Activated naive CD8-positive, alpha-beta T cell treated with anti-CD3 and anti-CD28 coated beads, Interleukin-2, amount 50 U/mL, for 24 hours (primary cell): ENCODE results near the gene INPP4B.
A peak's percentile ranks its signal among the peaks of the same experiment; 100 is the strongest.

ENCODE experiments used
- ATAC-seq: fragments of 150-1000 bp; cut with Tn5 transposase; one replicate; pipeline ENCODE4 v1.10.0; 2021
- DNase-seq: peaks from one replicate; pipeline ENCODE4 v3.0.0; 2021
- H3K27ac Mint-ChIP-seq: one replicate; pipeline ENCODE4 v1.8.0; 2021; ENCODE audit warnings: mild to moderate bottlenecking, mixed read lengths
- H3K27me3 Mint-ChIP-seq: one replicate; pipeline ENCODE4 v1.8.0; 2021; ENCODE audit warnings: mixed read lengths
- H3K36me3 Mint-ChIP-seq: one replicate; pipeline ENCODE4 v1.8.0; 2021; ENCODE audit warnings: low read depth, mixed read lengths
- H3K4me1 Mint-ChIP-seq: one replicate; pipeline ENCODE4 v1.8.0; 2021; ENCODE audit warnings: mixed read lengths
- H3K4me3 Mint-ChIP-seq: one replicate; pipeline ENCODE4 v1.8.0; 2021; ENCODE audit warnings: mild to moderate bottlenecking, moderate library complexity, mixed read lengths
- H3K9me3 Mint-ChIP-seq: one replicate; pipeline ENCODE4 v1.8.0; 2021; ENCODE audit warnings: mixed read lengths

INPP4B gene

DNA sequence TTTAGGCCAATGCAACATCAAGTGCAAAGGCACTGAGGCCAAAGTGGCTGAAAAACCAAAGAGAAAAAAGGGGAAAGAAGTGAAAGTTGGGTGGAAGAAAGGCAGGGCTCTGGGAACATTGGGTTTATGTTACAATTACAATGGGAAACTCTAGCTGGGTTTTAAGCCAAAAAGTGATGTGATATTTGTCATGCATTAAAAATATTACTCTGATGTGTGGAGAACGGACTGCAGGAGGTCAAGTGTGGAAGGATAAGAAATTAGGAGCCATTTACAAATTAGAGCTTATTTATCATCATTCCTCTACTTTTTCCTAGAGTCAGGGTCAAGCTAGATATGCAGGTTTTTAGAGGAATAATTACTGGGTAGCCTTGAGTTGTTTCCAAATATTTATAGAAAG, 516.8 kb downstream of the INPP4B start:
- no peak overlapping the region for H3K4me3 Mint-ChIP-seq
- no peaks in the 10 kb centered on the region for H3K27me3 Mint-ChIP-seq
- peaks cover 42% of the 10 kb centered on the region for H3K36me3 Mint-ChIP-seq
- peaks cover 35% of the 10 kb centered on the region for H3K4me1 Mint-ChIP-seq
- no peak for ATAC-seq
- no peak for DNase-seq
- no peaks in the 10 kb centered on the region for H3K9me3 Mint-ChIP-seq
- H3K27ac Mint-ChIP-seq = no peak overlapping the region

DNA sequence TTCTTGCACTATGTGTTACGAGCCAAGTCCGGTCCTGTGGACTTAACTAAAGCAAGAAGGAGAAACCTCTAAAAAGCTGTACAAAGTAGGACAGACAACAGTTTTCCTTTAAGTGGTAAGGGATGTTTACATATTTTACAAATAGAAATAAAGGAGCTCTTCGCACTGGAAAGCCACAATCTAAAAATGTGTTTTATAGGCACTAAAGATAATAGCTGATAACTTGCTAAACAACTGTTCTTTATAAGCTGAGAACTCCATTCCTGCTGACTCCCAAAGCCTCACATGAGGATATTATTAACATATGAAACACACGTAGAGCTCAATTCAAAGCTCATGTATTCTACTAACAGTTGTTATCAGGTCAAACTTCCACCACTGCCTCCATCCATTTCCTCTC, 519.9 kb downstream of the INPP4B start:
- Mint-ChIP-seq H3K4me1 (peaks cover 27% of the 10 kb centered on the region), H3K27ac (no peak overlapping the region), H3K36me3 (peaks cover 54% of the 10 kb centered on the region), H3K4me3 (no peak overlapping the region), H3K27me3 (no peaks in the 10 kb centered on the region), H3K9me3 (peaks cover 5% of the 10 kb centered on the region)
- no peak for ATAC-seq
- no peak for DNase-seq

DNA sequence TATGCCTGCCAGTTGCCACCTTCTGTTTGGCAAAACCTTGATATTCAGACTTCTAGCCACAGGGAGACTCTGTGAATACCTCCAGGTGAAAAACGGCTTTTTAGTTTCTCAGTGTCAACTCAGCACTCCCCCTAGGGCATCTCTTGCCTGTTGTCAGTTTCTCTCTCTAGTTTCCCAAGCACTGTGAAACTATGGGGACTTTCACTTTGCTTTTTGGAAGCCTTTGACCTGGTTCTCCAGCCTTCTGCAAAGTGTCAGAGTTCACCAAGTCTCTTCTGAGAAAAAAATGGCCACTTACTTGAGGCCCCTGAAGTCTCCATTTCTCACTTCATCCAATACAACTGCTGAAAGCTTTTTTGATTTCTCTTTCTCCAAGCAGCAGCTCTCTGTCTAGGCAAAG, 521.5 kb downstream of the INPP4B start:
- Mint-ChIP-seq H3K4me3 (no peak overlapping the region), H3K4me1 (peaks cover 25% of the 10 kb centered on the region), H3K9me3 (peaks cover 5% of the 10 kb centered on the region), H3K27ac (no peak overlapping the region), H3K27me3 (no peaks in the 10 kb centered on the region), H3K36me3 (peaks cover 57% of the 10 kb centered on the region)
- ATAC-seq (no peak), DNase-seq (no peak)

DNA sequence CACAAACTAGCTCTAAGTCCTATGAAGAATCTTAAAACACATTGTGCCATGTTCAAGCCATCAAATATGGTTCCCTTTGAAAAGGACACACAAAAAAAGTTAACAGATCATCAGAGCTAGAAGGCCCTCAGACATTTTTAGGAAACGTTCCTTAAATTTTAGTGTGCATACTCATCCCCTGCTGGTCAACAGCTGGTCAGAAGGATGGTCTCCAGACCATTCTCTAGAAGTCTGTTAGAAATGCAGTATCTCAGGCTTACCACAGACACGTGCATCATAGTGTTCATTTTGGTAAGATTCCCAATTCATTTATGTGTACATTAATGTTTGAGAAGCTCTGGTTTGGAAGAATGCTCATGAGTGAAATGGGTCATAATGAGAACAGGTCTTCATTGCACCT, 523.1 kb downstream of the INPP4B start:
- Mint-ChIP-seq H3K4me3 (no peak overlapping the region), H3K36me3 (peaks cover 55% of the 10 kb centered on the region), H3K4me1 (peaks cover 25% of the 10 kb centered on the region), H3K27ac (no peak overlapping the region), H3K27me3 (no peaks in the 10 kb centered on the region), H3K9me3 (peaks cover 6% of the 10 kb centered on the region)
- no peak for DNase-seq
- ATAC-seq = no peak

DNA sequence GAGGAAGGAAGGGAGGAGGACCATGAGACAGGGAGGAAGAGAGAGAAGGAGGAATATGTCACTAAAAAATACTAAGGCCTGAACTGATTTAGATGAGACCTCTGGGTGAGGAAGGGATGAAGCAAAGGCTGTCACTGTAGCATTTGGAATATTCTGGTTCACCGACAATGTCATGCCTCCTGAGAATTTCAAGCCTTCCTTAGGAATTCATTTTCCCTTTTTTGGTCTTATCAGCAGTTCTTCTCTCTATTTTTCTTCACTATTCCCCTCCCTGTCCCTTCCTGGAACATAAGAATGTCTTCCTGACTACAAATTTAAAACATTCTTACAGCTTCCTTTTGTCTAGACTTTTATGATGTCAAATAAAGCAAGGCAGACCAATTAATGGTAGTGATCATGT, 527.8 kb downstream of the INPP4B start:
- peaks cover 52% of the 10 kb centered on the region for H3K36me3 Mint-ChIP-seq
- H3K27ac Mint-ChIP-seq = no peak overlapping the region
- H3K4me1 Mint-ChIP-seq = peaks cover 47% of the 10 kb centered on the region

DNA sequence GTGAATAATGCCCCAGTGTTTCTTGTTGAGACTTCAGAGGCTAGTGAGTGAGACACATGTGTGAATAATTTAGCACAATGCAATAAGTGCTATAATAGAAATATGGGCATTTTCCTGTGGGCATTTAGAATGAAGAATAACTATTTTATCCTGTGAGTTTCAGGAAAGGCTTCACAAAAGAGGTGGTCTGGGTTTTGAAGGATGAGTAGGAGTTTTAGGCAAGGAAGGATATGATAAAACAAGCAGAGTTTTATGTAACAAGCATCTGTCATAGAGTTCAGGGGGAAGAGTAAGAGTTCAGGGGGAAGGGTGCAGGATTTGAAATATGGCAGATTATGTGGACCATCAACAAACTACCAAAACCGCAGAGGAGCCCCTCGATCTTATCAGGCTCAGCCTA, 529.2 kb downstream of the INPP4B start:
- H3K9me3 Mint-ChIP-seq = peaks cover 8% of the 10 kb centered on the region
- peaks cover 57% of the 10 kb centered on the region for H3K36me3 Mint-ChIP-seq
- ATAC-seq (no peak), DNase-seq (no peak)
- H3K27ac Mint-ChIP-seq = no peak overlapping the region
- peaks cover 51% of the 10 kb centered on the region for H3K4me1 Mint-ChIP-seq
- H3K27me3 Mint-ChIP-seq = no peaks in the 10 kb centered on the region
- no peak overlapping the region for H3K4me3 Mint-ChIP-seq

More for the DNA sequence above, 527.8 kb downstream of the INPP4B start:
- ATAC-seq = no peak
- Mint-ChIP-seq H3K4me3 (no peak overlapping the region), H3K27me3 (no peaks in the 10 kb centered on the region), H3K9me3 (peaks cover 8% of the 10 kb centered on the region)
- DNase-seq = no peak

DNA sequence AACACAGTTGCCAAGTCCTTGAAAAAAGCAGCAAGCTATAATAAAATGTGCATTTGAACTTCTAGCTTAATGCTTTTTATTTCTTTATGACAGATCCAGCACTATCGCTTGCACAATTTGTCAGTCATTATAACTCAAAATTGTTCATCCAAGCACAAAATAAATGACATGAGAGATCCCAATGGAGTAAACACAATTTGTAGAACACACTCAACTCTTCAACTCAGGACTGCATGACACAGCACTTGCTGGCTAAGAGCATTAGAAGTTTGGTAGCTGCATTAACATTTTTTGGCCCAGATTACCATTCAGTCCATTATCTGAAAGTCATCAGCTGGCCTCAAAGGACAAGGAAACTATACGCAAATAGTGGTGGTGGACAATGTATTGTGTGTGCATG, 530.1 kb downstream of the INPP4B start:
- no peak overlapping the region for H3K27ac Mint-ChIP-seq
- DNase-seq = no peak
- peaks cover 55% of the 10 kb centered on the region for H3K36me3 Mint-ChIP-seq
- no peaks in the 10 kb centered on the region for H3K27me3 Mint-ChIP-seq
- H3K9me3 Mint-ChIP-seq = peaks cover 4% of the 10 kb centered on the region
- H3K4me1 Mint-ChIP-seq = peaks cover 51% of the 10 kb centered on the region
- no peak for ATAC-seq
- H3K4me3 Mint-ChIP-seq = no peak overlapping the region

DNA sequence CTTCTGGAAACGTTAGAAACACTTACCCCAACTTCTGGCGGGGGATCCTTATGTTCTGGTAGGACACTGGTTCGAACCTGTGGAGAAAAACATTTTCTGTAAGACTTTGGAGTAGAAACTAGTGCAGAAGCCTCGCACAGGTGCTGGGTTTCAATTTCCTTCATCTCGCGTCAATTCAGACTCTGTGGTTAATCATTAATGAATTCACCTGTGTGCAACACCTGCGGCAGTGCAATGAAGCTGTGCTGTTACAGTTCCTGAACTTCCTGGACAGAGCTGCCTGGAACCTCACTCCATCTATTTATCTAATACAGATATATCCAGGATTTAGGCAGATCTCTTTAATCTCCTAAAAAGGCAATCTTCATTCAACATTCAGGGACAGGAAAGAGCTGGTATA, 531.4 kb downstream of the INPP4B start:
- peaks cover 46% of the 10 kb centered on the region for H3K4me1 Mint-ChIP-seq
- no peak overlapping the region for H3K4me3 Mint-ChIP-seq
- peaks cover 53% of the 10 kb centered on the region for H3K36me3 Mint-ChIP-seq

DNA sequence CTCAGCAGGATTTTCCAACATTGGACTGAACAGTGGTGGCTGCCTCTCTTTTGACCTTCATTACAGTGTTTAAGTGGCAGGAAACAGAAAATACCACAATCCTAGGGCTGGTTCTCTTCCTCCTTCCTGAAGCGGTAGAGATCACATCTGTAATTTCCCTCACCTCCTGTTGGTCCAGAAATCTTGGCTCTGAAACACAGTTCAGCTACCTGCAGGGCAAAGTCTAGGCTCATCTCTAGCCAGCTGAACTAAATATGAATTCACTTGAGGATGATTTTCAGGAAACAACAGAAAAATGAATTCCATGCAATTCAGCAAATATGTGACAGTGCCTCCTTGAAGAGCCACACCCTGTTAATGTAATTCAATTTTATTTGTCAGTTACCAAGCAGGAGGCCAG, 531.9 kb downstream of the INPP4B start:
- no peak for ATAC-seq
- no peaks in the 10 kb centered on the region for H3K27me3 Mint-ChIP-seq
- no peak for DNase-seq
- H3K27ac Mint-ChIP-seq = no peak overlapping the region
- peaks cover 50% of the 10 kb centered on the region for H3K36me3 Mint-ChIP-seq
- no peak overlapping the region for H3K4me3 Mint-ChIP-seq
- peaks cover 42% of the 10 kb centered on the region for H3K4me1 Mint-ChIP-seq
- H3K9me3 Mint-ChIP-seq = peaks cover 4% of the 10 kb centered on the region

More for the DNA sequence above, 531.4 kb downstream of the INPP4B start:
- Mint-ChIP-seq H3K27ac (no peak overlapping the region), H3K9me3 (peaks cover 4% of the 10 kb centered on the region), H3K27me3 (no peaks in the 10 kb centered on the region)
- DNase-seq (no peak), ATAC-seq (no peak)

DNA sequence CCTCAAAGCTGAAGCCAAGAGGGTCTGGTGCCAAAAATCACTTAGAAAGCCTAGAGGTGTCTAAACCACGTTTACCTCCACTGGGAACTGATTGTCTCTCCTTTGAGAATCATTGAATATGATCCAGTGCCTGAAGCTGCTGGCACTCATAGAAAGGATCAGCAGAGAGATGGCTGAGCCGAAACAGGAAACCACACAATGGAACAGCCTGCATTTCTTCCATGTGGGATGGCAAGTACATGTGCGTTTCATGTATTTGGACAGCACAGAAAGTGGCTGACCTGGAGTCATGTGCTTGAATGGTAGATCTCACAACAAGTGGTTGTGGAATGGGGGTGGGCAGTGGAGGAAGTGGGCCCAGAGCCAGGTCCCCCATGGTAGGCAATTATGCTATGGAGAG, 533.7 kb downstream of the INPP4B start:
- Mint-ChIP-seq H3K4me3 (no peak overlapping the region), H3K27me3 (no peaks in the 10 kb centered on the region)

DNA sequence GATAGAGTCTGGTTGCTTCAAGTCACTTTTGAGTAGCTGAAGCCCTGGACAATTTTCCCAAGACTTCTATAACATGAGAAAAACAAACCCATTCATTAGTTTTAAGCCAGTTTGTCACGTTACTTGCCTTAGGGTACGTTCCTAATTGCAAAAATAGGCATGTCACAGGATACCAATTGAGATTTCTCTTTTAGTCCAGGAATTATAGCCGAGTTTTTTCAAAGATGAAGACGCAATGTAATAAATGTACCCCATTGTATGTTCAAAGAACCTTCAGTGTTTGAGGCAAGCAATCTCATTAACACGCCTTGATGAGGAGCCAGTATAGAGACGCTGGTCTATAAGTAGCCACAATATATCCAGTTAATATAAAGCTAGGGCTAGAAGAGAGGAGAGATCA, 534.2 kb downstream of the INPP4B start:
- no peak for ATAC-seq

More for the DNA sequence above, 533.7 kb downstream of the INPP4B start:
- ATAC-seq (no peak), DNase-seq (no peak)
- Mint-ChIP-seq H3K4me1 (peaks cover 36% of the 10 kb centered on the region), H3K36me3 (peaks cover 55% of the 10 kb centered on the region), H3K27ac (no peak overlapping the region), H3K9me3 (no peaks in the 10 kb centered on the region)

DNA sequence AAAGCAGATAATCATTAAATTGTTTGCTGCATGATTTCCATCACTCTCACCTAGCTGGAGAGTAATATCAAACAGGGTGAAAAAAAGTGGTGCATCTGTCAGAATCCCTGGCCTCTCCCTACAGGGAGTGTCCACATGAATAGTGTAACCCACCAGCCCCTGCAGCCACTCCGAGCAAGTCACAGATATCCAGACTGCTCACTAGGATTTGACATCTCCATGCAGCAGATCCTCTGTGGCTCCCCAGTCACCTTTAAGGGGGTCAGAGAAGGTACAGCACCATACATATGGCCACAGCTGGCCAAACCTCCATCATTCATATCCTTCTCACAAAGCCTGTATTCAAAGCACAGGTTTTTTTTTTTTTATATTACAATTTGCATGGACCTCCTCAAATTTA, 536.3 kb downstream of the INPP4B start:
- no peak overlapping the region for H3K27ac Mint-ChIP-seq

More for the DNA sequence above, 534.2 kb downstream of the INPP4B start:
- Mint-ChIP-seq H3K36me3 (peaks cover 52% of the 10 kb centered on the region), H3K4me1 (peaks cover 33% of the 10 kb centered on the region), H3K9me3 (no peaks in the 10 kb centered on the region), H3K27ac (no peak overlapping the region), H3K27me3 (no peaks in the 10 kb centered on the region), H3K4me3 (no peak overlapping the region)
- DNase-seq = no peak

DNA sequence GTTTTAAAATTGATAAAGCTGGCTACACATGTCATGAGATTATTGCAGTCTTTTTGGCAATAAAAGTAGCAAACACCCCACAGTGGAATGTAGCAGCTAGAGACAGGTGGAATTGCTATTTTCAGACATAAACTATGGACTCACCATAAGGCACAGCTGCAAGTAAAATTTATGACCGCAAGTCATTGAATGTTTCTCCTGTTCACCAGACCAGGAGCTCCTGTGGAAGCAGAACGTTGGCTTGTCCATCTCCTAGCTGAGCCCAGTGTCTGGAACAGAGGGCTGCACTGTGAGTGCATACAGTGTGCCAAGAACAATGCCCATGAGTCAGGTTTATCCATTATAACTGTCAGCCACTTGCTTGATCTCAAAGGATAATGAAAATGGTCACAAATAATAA, 538.2 kb downstream of the INPP4B start:
- DNase-seq (no peak), ATAC-seq (no peak)
- Mint-ChIP-seq H3K27me3 (no peaks in the 10 kb centered on the region), H3K27ac (no peak overlapping the region), H3K9me3 (no peaks in the 10 kb centered on the region), H3K4me1 (peaks cover 3% of the 10 kb centered on the region), H3K4me3 (no peak overlapping the region), H3K36me3 (peaks cover 43% of the 10 kb centered on the region)

More for the DNA sequence above, 536.3 kb downstream of the INPP4B start:
- Mint-ChIP-seq H3K9me3 (no peaks in the 10 kb centered on the region), H3K36me3 (peaks cover 51% of the 10 kb centered on the region), H3K4me3 (no peak overlapping the region), H3K4me1 (peaks cover 19% of the 10 kb centered on the region), H3K27me3 (no peaks in the 10 kb centered on the region)
- ATAC-seq = no peak
- DNase-seq = no peak

DNA sequence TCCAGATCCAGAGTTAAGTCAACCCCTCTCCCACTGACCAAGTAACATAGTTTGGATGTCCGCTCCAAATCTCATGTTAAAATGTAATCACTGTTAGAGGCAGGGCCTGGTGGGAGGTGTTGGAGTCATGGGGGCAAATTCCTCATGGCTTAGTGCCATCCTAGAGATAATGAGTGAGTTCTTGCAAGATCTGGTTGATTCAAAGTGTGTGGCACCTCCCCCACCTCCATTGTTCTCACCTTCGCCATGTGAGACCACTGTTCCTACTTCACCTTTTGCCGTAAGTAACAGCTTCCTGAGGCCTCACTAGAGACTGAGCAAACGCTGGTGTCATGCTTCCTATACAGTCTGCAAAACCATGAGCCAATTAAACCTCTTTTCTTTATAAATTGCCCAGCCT, 548.8 kb downstream of the INPP4B start:
- Mint-ChIP-seq H3K27me3 (no peaks in the 10 kb centered on the region), H3K9me3 (peaks cover 9% of the 10 kb centered on the region), H3K27ac (no peak overlapping the region), H3K4me1 (peaks cover 34% of the 10 kb centered on the region), H3K4me3 (no peak overlapping the region), H3K36me3 (peaks cover 67% of the 10 kb centered on the region)
- DNase-seq (no peak), ATAC-seq (no peak)

DNA sequence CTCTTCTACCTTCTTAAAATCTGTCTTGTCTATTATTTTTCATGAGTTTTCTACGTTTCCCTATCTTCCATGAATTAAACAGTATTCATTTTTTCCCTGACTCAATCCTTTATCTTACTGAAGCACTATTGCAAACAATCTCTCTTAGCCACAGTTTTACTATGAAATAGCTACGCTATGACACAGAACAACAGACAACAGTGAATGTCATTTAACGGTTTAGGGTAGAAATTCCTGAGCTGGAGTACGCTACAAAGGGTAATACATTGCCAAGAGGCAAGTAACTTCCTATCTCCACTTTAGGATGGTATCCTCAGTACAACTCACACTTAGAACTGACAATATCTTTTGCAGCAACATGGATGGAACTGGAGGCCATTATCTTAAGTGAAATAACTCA, 552.6 kb downstream of the INPP4B start:
- H3K4me1 Mint-ChIP-seq = peaks cover 42% of the 10 kb centered on the region

DNA sequence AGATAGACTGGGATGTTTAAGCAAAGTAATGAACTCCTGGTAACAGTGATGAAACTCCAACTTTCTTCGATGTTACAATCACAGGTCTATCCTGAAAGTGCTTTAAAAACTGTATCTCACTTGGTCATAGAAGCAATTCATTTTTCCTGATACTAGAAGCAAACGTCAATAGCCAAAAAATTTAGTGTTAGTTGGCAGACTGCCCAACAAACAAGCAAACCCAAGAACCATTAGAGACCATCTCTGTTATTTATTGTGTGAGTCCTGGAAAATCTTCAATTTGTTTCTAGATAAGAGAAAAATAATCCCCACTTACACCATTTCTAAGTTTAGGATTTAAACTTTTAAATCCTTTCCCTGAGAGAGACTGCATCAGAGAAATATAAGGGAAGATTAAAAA, 553.9 kb downstream of the INPP4B start:
- H3K4me1 Mint-ChIP-seq = peaks cover 39% of the 10 kb centered on the region
- no peak for DNase-seq
- no peak for ATAC-seq
- peaks cover 20% of the 10 kb centered on the region for H3K9me3 Mint-ChIP-seq
- H3K27me3 Mint-ChIP-seq = no peaks in the 10 kb centered on the region
- H3K36me3 Mint-ChIP-seq = peaks cover 62% of the 10 kb centered on the region
- no peak overlapping the region for H3K4me3 Mint-ChIP-seq
- no peak overlapping the region for H3K27ac Mint-ChIP-seq

More for the DNA sequence above, 552.6 kb downstream of the INPP4B start:
- Mint-ChIP-seq H3K27ac (peak overlapping the region; percentile 68), H3K36me3 (peaks cover 69% of the 10 kb centered on the region), H3K27me3 (no peaks in the 10 kb centered on the region), H3K4me3 (no peak overlapping the region), H3K9me3 (peaks cover 20% of the 10 kb centered on the region)
- ATAC-seq (no peak), DNase-seq (no peak)
